Astrocyte (in vitro differentiated cells and primary cell): ENCODE data around the gene ATP6V1G2.

ENCODE experiments used
- CTCF ChIP-seq: IDR thresholded peaks from 2 replicates; pipeline ENCODE4 v1.5.1; 2011; ENCODE audit warnings: low read depth, mild to moderate bottlenecking, inconsistent platforms, low read length, moderate library complexity; ENCODE audit not compliant: insufficient read depth
- EZH2 ChIP-seq: IDR thresholded peaks from 2 replicates; pipeline ENCODE4 v1.6.1; 2012; ENCODE audit warnings: mild to moderate bottlenecking, low read length, inconsistent platforms; ENCODE audit not compliant: insufficient read depth

GRCh38 chr6:31576897-31577578 is 30.6 kb upstream of the ATP6V1G2 start:
- no peak for TF ChIP-seq CTCF
- no peak for TF ChIP-seq EZH2
